Right lobe of liver (tissue), 6 donors: ENCODE results near the gene GPR78. TPM values are rescaled to one million over a fixed set of nuclear protein-coding genes. Genes with fewer than 3 reads are reported as not detected.

Experiments
- ATAC-seq, 4 donors: fragments of 200-7000 bp; cut with Tn5 transposase; one replicate each; pipeline ENCODE4 v1.9.1; 2020; ENCODE audit warnings: mild to moderate bottlenecking in 4 of 4, moderate library complexity in 4 of 4
- DNase-seq, 3 donors: peaks; one replicate each; pipeline ENCODE4 v3.0.0-alpha.2; 2020
- H3K27ac ChIP-seq, 3 donors: fragments of 200-600 bp; one replicate each; pipeline ENCODE4 v1.8.0; 2022
- H3K27me3 ChIP-seq, 2 donors: fragments of 200-600 bp; one replicate each; pipeline ENCODE4 v1.8.0; 2022
- H3K36me3 ChIP-seq, 4 donors: fragments of 200-600 bp; sonication (generic) in 1 of 4; one replicate each; pipeline versions ENCODE4 v1.5.1 to v1.8.0; 2017 to 2022; ENCODE audit warnings: control low read depth in 1 of 4
- H3K4me1 ChIP-seq, 4 donors: fragments of 200-600 bp; sonication (generic) in 1 of 4; one replicate each; pipeline versions ENCODE4 v1.5.1 to v1.8.0; 2017 to 2022; ENCODE audit warnings: control low read depth in 1 of 4
- H3K4me3 ChIP-seq, 3 donors: fragments of 200-600 bp; one replicate each; pipeline ENCODE4 v1.8.0; 2022
- H3K9me3 ChIP-seq, 4 donors: fragments of 200-600 bp; sonication (generic) in 1 of 4; one replicate each; pipeline versions ENCODE4 v1.5.1 to v1.8.0; 2017 to 2022; ENCODE audit warnings: control low read depth in 1 of 4
- POLR2A ChIP-seq: fragments of 450-650 bp; IDR thresholded peaks from one replicate; pipeline ENCODE4 v1.6.1; 2017; ENCODE audit warnings: antibody characterized with exemption, mild to moderate bottlenecking
- WGBS: methylation state at CpG from one replicate; pipeline ENCODE4 v1.1.6; 2018; ENCODE audit warnings: low coverage, low lambda C conversion rate; ENCODE audit not compliant: insufficient coverage; ENCODE audit errors: missing lambda C conversion rate; 5-methylcytosine and 5-hydroxymethylcytosine counted together
- intact Hi-C, 2 donors: fragments of 100-400 bp; cut with DNase I; formaldehyde crosslinking; loops; one replicate each; pipeline versions ENCODE4 v1.11.2 to v1.14.1; 2022
- total RNA-seq, 6 experiments: library from RNA; depleted of rRNA in 2 of 6; stranded (reverse); fragments of >200 nt in 2 of 6; fragmentation: NEBNext Ultra II Directional in 3 of 6; extraction: Animal tissue kit (Norgen Biotek cat#: 25700) in 3 of 6; gene quantifications; one replicate each; pipeline versions ENCODE4 v1.1.0 to v1.2.4, GENCODE V29; 2016 to 2023
- TF ChIP-seq, protein P1 (sequence below), 4 donors: fragments of 200-600 bp in 3 of 4; fragments of 450-650 bp in 1 of 4; IDR thresholded peaks; one replicate each; pipeline versions ENCODE4 v1.5.1 to v1.8.0; 2016 to 2022; ENCODE audit warnings: antibody characterized with exemption in 4 of 4, mild to moderate bottlenecking in 2 of 4
- donor health status: DM: no; HTN: yes; CAD: no.
- donor health status: DM: no; HTN: no; CAD: no.
- donor health status: DM: no; HTN: no; CAD: no.
- donor health status: DM: no; HTN: yes; CAD: no.
- donor health status: DM: no; HTN: yes; CAD: no.

GPR78 gene
- total RNA-seq, 6 experiments from 2014 or later, result not detected

DNA sequence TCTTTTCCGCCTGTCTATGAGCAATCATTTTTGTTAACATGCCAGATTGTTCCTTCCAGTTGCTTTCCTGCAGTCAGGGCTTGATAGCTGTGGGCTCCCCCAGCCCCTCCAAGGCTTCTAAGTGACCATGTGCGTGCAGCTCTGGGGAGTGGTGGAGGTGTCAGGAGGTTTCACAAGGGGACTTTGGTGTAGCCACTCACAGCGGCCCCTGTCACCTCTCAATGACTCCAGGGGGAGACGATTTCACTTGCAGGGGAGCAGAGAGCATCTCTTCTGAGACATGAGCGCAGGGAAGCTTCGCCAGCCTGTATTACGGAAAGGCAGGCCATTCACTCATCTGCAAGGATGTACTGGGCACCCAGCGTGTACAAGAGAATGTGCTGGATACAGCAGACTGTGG lies 3.1 kb upstream of the GPR78 start:
- H3K27ac ChIP-seq, result no peak overlapping the region
- WGBS, result 40% methylated on average over 2 of the region's 8 CpGs
- no peaks in the 10 kb centered on the region for H3K9me3 ChIP-seq
- no peak for TF ChIP-seq POLR2A
- TF ChIP-seq, protein P1, sequence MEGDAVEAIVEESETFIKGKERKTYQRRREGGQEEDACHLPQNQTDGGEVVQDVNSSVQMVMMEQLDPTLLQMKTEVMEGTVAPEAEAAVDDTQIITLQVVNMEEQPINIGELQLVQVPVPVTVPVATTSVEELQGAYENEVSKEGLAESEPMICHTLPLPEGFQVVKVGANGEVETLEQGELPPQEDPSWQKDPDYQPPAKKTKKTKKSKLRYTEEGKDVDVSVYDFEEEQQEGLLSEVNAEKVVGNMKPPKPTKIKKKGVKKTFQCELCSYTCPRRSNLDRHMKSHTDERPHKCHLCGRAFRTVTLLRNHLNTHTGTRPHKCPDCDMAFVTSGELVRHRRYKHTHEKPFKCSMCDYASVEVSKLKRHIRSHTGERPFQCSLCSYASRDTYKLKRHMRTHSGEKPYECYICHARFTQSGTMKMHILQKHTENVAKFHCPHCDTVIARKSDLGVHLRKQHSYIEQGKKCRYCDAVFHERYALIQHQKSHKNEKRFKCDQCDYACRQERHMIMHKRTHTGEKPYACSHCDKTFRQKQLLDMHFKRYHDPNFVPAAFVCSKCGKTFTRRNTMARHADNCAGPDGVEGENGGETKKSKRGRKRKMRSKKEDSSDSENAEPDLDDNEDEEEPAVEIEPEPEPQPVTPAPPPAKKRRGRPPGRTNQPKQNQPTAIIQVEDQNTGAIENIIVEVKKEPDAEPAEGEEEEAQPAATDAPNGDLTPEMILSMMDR (IDR thresholded peaks at IDR 0.05), result no peak
- ATAC-seq (no peak), DNase-seq (peak in 2 of 3 donors; percentile 9 to 27)
- no peaks in the 10 kb centered on the region for H3K36me3 ChIP-seq
- H3K4me3 ChIP-seq, result no peak overlapping the region
- intact Hi-C loops, result no loop called here
- H3K4me1 ChIP-seq, result no peaks in the 10 kb centered on the region
- peaks cover 0 to 12% of the 10 kb centered on the region in 2 donors for H3K27me3 ChIP-seq

DNA sequence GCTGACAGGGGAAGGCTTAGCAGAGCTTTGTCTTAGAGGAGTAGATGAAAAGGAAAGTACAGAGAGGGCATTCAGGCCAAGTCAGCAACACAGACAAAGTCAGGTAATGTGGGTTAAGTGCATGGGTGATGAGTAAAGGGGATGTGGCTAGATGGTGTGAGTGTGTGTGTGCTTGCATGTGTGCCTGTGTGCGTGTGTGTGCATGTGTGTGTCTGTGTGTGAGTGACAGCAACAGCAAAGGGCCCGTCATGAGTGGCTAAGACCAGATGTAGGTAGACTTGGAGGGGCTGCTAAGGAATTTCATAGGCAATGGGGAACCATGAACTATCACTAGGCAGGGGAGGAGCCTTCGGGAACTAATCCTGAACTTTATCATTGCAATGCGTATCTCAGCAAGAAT lies 2.2 kb upstream of the GPR78 start:
- Histone ChIP-seq H3K4me1 (no peaks in the 10 kb centered on the region), H3K27ac (no peak overlapping the region), H3K9me3 (no peaks in the 10 kb centered on the region), H3K27me3 (peaks cover 0 to 12% of the 10 kb centered on the region in 2 donors), H3K36me3 (no peaks in the 10 kb centered on the region), H3K4me3 (no peak overlapping the region)
- WGBS, result 43% methylated on average over 3 of the region's 4 CpGs
- no peak for TF ChIP-seq POLR2A
- TF ChIP-seq, protein P1 (IDR thresholded peaks at IDR 0.05), result no peak
- intact Hi-C loops, result no loop called here
- DNase-seq (no peak), ATAC-seq (no peak)

DNA sequence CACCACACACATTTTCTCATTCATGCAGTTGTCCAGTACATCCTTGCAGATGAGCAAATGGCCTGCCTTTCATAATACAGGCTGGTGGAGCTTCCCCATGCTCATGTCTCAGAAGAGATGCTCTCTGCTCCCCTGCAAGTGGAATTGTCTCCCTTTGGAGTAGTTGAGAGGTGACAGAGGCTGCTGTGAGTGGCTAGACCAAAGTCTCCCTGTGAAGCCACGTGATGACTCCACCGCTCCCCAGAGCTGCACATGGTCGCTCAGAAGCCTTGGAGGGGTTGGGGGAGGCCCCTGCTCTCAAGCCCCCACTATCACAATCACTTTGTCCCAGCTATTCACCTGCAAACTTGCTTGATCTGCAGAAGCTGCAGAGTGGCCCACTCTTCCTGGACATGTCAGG lies 1.5 kb upstream of the GPR78 start:
- DNase-seq (peak in 1 of 3 donors; percentile 29), ATAC-seq (no peak)
- Histone ChIP-seq H3K27ac (no peak overlapping the region), H3K4me1 (no peaks in the 10 kb centered on the region), H3K4me3 (no peak overlapping the region), H3K36me3 (no peaks in the 10 kb centered on the region), H3K27me3 (peaks cover 0 to 12% of the 10 kb centered on the region in 2 donors), H3K9me3 (no peaks in the 10 kb centered on the region)
- no peak for TF ChIP-seq POLR2A
- TF ChIP-seq, protein P1 (IDR thresholded peaks at IDR 0.05), result no peak
- intact Hi-C loops, result no loop called here
- WGBS, result 56% methylated on average over 3 of the region's 3 CpGs

DNA sequence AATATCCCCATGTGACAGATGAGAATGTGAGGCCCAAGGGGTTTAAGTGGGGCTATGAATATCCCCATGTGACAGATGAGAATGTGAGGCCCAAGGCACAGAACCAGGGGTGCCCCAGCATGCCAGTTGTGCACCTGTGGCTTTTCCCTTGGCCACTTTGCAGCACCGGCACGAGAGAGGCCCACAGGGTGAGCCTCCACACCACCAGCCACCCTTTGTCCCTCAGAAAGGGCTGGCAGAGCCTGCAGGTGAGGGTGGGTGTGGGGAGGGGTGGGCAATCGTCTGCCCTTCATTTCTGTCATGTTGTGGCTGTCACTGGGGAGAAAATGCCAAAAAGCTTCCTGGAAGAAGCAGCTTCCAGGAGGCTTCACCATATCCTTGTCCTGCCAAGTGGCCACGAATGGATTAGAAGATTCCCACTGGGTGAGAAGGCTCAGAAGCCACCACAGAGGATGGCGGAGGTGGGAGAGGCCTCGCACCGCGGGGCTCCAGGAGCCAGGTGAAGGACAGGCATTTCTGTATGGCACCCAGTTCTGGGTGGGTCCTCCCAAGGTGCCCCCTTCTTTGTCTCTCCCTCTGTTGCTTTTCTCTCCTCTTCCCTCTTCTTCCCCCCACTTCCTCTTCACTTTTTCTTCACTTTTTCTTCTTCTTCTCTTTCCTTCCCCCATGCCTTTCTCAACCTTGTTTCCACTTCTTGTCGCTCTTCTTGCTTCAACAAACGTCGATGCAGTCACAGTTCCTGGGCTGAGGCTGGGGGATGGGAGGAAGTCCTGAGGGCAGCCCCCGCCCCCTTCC lies 469 bp upstream of the GPR78 start:
- Histone ChIP-seq H3K27ac (no peak overlapping the region), H3K4me1 (no peaks in the 10 kb centered on the region), H3K9me3 (no peaks in the 10 kb centered on the region), H3K4me3 (no peak overlapping the region), H3K36me3 (no peaks in the 10 kb centered on the region), H3K27me3 (peaks cover 0 to 12% of the 10 kb centered on the region in 2 donors)
- intact Hi-C loops, result no loop called here
- ATAC-seq, result no peak
- TF ChIP-seq, protein P1 (IDR thresholded peaks at IDR 0.05), result no peak
- TF ChIP-seq POLR2A, result no peak
- DNase-seq, result peak in 1 of 3 donors; percentile 16
- 10% methylated on average over 7 of the region's 12 CpGs for WGBS
